OCI-LY7 (cell line): Measurements from ENCODE around the gene APH1A.

ENCODE experiments used
- CTCF ChIP-seq: fragments of 200-600 bp; sonication (generic); conservative IDR thresholded peaks from 2 replicates; pipeline ENCODE4 v1.5.1; 2014; ENCODE audit warnings: mild to moderate bottlenecking, antibody characterized with exemption, low read length, moderate library complexity, mixed read lengths
- EZH2phosphoT487 ChIP-seq: fragments of 200-600 bp; sonication (generic); IDR thresholded peaks from 2 replicates; pipeline ENCODE4 v1.6.1; 2018; ENCODE audit warnings: low read depth, borderline replicate concordance, mild to moderate bottlenecking, mixed run types, antibody characterized with exemption, low read length, moderate library complexity, mixed read lengths

GRCh38 chr1:150302902-150303301, 34.1 kb upstream of the APH1A start:
- TF ChIP-seq CTCF, result no peak
- no peak for TF ChIP-seq EZH2phosphoT487
